HG03196 (cell line): ENCODE measurements around the gene LMTK2.
A peak's percentile ranks its signal among the peaks of the same experiment; 100 is the strongest.
"Not testable (repeated sequence)": the region's sequence is repeated elsewhere in the genome, so short reads cannot be mapped to it uniquely, and the experiment has no call there.

ENCODE experiments used
- ATAC-seq: cut with Tn5 transposase; IDR thresholded peaks from one replicate; pipeline ENCODE4 v1.9.1; 2021; ENCODE audit not compliant: unreplicated experiment

Gene LMTK2

GRCh38 chr7:98102170-98102569 is 4.5 kb upstream of the LMTK2 start:
- ATAC-seq: no peak

- ATAC-seq: no peak
Measured at GRCh38 chr7:98105942-98106544, 619 bp upstream of the LMTK2 start.

GRCh38 chr7:98107313-98107721 is 655 bp downstream of the LMTK2 start:
- no peak for ATAC-seq

GRCh38 chr7:98110249-98111022 is 3.8 kb downstream of the LMTK2 start:
- ATAC-seq: no peak

- ATAC-seq: no peak
Measured at GRCh38 chr7:98112077-98112476, 5.4 kb downstream of the LMTK2 start.

- no peak for ATAC-seq
Measured at GRCh38 chr7:98115746-98116525, 9.3 kb downstream of the LMTK2 start.

- no peak for ATAC-seq
Measured at GRCh38 chr7:98116656-98117461, 10.2 kb downstream of the LMTK2 start.

- ATAC-seq: no peak
Measured at GRCh38 chr7:98119256-98119918, 12.7 kb downstream of the LMTK2 start.

GRCh38 chr7:98120559-98120958 is 13.9 kb downstream of the LMTK2 start:
- ATAC-seq: no peak

- ATAC-seq: not testable (repeated sequence)
Measured at GRCh38 chr7:98121388-98121787, 14.7 kb downstream of the LMTK2 start.

GRCh38 chr7:98123365-98123696 is 16.7 kb downstream of the LMTK2 start:
- no peak for ATAC-seq

GRCh38 chr7:98125759-98126158 is 19.1 kb downstream of the LMTK2 start:
- no peak for ATAC-seq

GRCh38 chr7:98126311-98127142 is 19.9 kb downstream of the LMTK2 start:
- ATAC-seq: no peak

- no peak for ATAC-seq
Measured at GRCh38 chr7:98128346-98128745, 21.7 kb downstream of the LMTK2 start.

- no peak for ATAC-seq
Measured at GRCh38 chr7:98130959-98131358, 24.3 kb downstream of the LMTK2 start.

GRCh38 chr7:98133181-98133580 is 26.5 kb downstream of the LMTK2 start:
- ATAC-seq: peak; percentile 60

- ATAC-seq: no peak
Measured at GRCh38 chr7:98133621-98134303, 27.1 kb downstream of the LMTK2 start.

- no peak for ATAC-seq
Measured at GRCh38 chr7:98134420-98135228, 28.0 kb downstream of the LMTK2 start.
